Measurements from ENCODE around the gene RBM12.

DNA sequence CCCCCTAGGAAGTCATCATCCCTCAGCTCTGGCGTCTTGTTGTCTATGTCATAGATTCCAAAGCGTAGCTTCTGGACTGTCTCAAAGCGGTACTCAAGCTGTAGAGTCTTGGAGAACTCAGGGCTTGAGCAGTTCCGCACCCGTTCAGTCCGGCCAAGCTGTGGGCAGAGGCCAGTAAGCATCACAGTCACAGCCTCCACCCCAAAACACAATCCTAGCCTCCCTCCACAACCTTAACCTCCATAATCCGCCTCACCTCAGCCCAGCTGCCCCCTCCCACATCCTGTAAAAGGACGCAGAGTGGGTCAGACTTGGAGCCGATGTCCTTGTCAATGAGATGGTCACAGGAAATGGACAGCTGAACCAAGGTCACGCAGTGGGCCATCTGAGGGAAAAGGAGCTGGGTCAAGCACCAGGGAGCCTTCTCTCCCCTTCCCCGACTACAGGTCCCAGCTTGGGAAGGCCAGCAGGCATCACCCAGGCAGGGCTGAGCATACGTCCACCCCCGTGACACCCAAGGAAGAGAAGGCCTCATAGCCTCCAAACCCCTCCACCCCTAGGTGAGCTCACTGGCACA, 32.1 kb downstream of the RBM12 start:
- TF ChIP-seq, protein P1, sequence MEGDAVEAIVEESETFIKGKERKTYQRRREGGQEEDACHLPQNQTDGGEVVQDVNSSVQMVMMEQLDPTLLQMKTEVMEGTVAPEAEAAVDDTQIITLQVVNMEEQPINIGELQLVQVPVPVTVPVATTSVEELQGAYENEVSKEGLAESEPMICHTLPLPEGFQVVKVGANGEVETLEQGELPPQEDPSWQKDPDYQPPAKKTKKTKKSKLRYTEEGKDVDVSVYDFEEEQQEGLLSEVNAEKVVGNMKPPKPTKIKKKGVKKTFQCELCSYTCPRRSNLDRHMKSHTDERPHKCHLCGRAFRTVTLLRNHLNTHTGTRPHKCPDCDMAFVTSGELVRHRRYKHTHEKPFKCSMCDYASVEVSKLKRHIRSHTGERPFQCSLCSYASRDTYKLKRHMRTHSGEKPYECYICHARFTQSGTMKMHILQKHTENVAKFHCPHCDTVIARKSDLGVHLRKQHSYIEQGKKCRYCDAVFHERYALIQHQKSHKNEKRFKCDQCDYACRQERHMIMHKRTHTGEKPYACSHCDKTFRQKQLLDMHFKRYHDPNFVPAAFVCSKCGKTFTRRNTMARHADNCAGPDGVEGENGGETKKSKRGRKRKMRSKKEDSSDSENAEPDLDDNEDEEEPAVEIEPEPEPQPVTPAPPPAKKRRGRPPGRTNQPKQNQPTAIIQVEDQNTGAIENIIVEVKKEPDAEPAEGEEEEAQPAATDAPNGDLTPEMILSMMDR (IDR thresholded peaks at IDR 0.05; ENCODE audit: insufficient read depth, low read depth, low read length), result no peak
- TF ChIP-seq EZH2 (IDR thresholded peaks at IDR 0.05; ENCODE audit: insufficient read depth, low read length), result no peak

Data from astrocyte (in vitro differentiated cells and primary cell).